ENCODE results near the gene VCL.

Gene VCL

GRCh38 chr10:74097776-74098175, 99.9 kb downstream of the VCL start:
- H3K36me3 ChIP-seq (ENCODE audit: control insufficient read depth in 2 of 2, insufficient read depth in 2 of 2, low read length in 2 of 2) = peaks cover 65 to 69% of the 10 kb centered on the region in 2 donors

GRCh38 chr10:74099420-74099819, 101.5 kb downstream of the VCL start:
- peaks cover 58 to 73% of the 10 kb centered on the region in 2 donors for H3K36me3 ChIP-seq (ENCODE audit: control insufficient read depth in 2 of 2, insufficient read depth in 2 of 2, low read length in 2 of 2)
- H3K9me3 ChIP-seq (ENCODE audit: control insufficient read depth in 2 of 2, low read length in 2 of 2) = no peaks in the 10 kb centered on the region
- H3K4me3 ChIP-seq (ENCODE audit: low read length in 2 of 2) = no peak overlapping the region
- no peak overlapping the region for H3K27ac ChIP-seq (ENCODE audit: low read depth in 2 of 2, low read length in 2 of 2)
- no peaks in the 10 kb centered on the region for H3K27me3 ChIP-seq (ENCODE audit: control insufficient read depth in 2 of 2, insufficient read depth in 2 of 2, low read length in 2 of 2)
- H3K4me1 ChIP-seq (ENCODE audit: control insufficient read depth in 2 of 2, insufficient read depth in 2 of 2, low read length in 2 of 2) = no peaks in the 10 kb centered on the region
- no peak overlapping the region for H3K9ac ChIP-seq (ENCODE audit: low read depth in 1 of 2, low read length in 2 of 2)

More at GRCh38 chr10:74097776-74098175, 99.9 kb downstream of the VCL start:
- no peak overlapping the region for H3K9ac ChIP-seq (ENCODE audit: low read depth in 1 of 2, low read length in 2 of 2)
- H3K27me3 ChIP-seq (ENCODE audit: control insufficient read depth in 2 of 2, insufficient read depth in 2 of 2, low read length in 2 of 2) = no peaks in the 10 kb centered on the region
- no peak overlapping the region for H3K27ac ChIP-seq (ENCODE audit: low read depth in 2 of 2, low read length in 2 of 2)
- H3K4me3 ChIP-seq (ENCODE audit: low read length in 2 of 2) = no peak overlapping the region
- H3K9me3 ChIP-seq (ENCODE audit: control insufficient read depth in 2 of 2, low read length in 2 of 2) = no peaks in the 10 kb centered on the region
- H3K4me1 ChIP-seq (ENCODE audit: control insufficient read depth in 2 of 2, insufficient read depth in 2 of 2, low read length in 2 of 2) = no peaks in the 10 kb centered on the region

GRCh38 chr10:74099836-74100235, 101.9 kb downstream of the VCL start:
- Histone ChIP-seq H3K27me3 (ENCODE audit: control insufficient read depth in 2 of 2, insufficient read depth in 2 of 2, low read length in 2 of 2) (no peaks in the 10 kb centered on the region), H3K4me3 (ENCODE audit: low read length in 2 of 2) (no peak overlapping the region), H3K9ac (ENCODE audit: low read depth in 1 of 2, low read length in 2 of 2) (no peak overlapping the region), H3K36me3 (ENCODE audit: control insufficient read depth in 2 of 2, insufficient read depth in 2 of 2, low read length in 2 of 2) (peaks cover 58 to 73% of the 10 kb centered on the region in 2 donors), H3K4me1 (ENCODE audit: control insufficient read depth in 2 of 2, insufficient read depth in 2 of 2, low read length in 2 of 2) (no peaks in the 10 kb centered on the region), H3K27ac (ENCODE audit: low read depth in 2 of 2, low read length in 2 of 2) (no peak overlapping the region), H3K9me3 (ENCODE audit: control insufficient read depth in 2 of 2, low read length in 2 of 2) (no peaks in the 10 kb centered on the region)

- H3K4me3 ChIP-seq (ENCODE audit: low read length in 2 of 2) = no peak overlapping the region
- H3K9ac ChIP-seq (ENCODE audit: low read depth in 1 of 2, low read length in 2 of 2) = no peak overlapping the region
- no peak overlapping the region for H3K27ac ChIP-seq (ENCODE audit: low read depth in 2 of 2, low read length in 2 of 2)
- no peaks in the 10 kb centered on the region for H3K4me1 ChIP-seq (ENCODE audit: control insufficient read depth in 2 of 2, insufficient read depth in 2 of 2, low read length in 2 of 2)
- H3K36me3 ChIP-seq (ENCODE audit: control insufficient read depth in 2 of 2, insufficient read depth in 2 of 2, low read length in 2 of 2) = peaks cover 53 to 67% of the 10 kb centered on the region in 2 donors
- H3K27me3 ChIP-seq (ENCODE audit: control insufficient read depth in 2 of 2, insufficient read depth in 2 of 2, low read length in 2 of 2) = no peaks in the 10 kb centered on the region
- no peaks in the 10 kb centered on the region for H3K9me3 ChIP-seq (ENCODE audit: control insufficient read depth in 2 of 2, low read length in 2 of 2)
Observed at GRCh38 chr10:74103560-74104258, 105.8 kb downstream of the VCL start.

- H3K4me3 ChIP-seq (ENCODE audit: low read length in 2 of 2) = no peak overlapping the region
- no peak overlapping the region for H3K9ac ChIP-seq (ENCODE audit: low read depth in 1 of 2, low read length in 2 of 2)
- peaks cover 54 to 67% of the 10 kb centered on the region in 2 donors for H3K36me3 ChIP-seq (ENCODE audit: control insufficient read depth in 2 of 2, insufficient read depth in 2 of 2, low read length in 2 of 2)
- no peak overlapping the region for H3K27ac ChIP-seq (ENCODE audit: low read depth in 2 of 2, low read length in 2 of 2)
- H3K4me1 ChIP-seq (ENCODE audit: control insufficient read depth in 2 of 2, insufficient read depth in 2 of 2, low read length in 2 of 2) = no peaks in the 10 kb centered on the region
- H3K9me3 ChIP-seq (ENCODE audit: control insufficient read depth in 2 of 2, low read length in 2 of 2) = no peaks in the 10 kb centered on the region
- H3K27me3 ChIP-seq (ENCODE audit: control insufficient read depth in 2 of 2, insufficient read depth in 2 of 2, low read length in 2 of 2) = no peaks in the 10 kb centered on the region
Observed at GRCh38 chr10:74104480-74104879, 106.6 kb downstream of the VCL start.

GRCh38 chr10:74104996-74105395, 107.1 kb downstream of the VCL start:
- Histone ChIP-seq H3K9ac (ENCODE audit: low read depth in 1 of 2, low read length in 2 of 2) (no peak overlapping the region), H3K27ac (ENCODE audit: low read depth in 2 of 2, low read length in 2 of 2) (no peak overlapping the region)

GRCh38 chr10:74107391-74107790, 109.5 kb downstream of the VCL start:
- Histone ChIP-seq H3K9ac (ENCODE audit: low read depth in 1 of 2, low read length in 2 of 2) (no peak overlapping the region), H3K4me3 (ENCODE audit: low read length in 2 of 2) (no peak overlapping the region), H3K27ac (ENCODE audit: low read depth in 2 of 2, low read length in 2 of 2) (no peak overlapping the region), H3K27me3 (ENCODE audit: control insufficient read depth in 2 of 2, insufficient read depth in 2 of 2, low read length in 2 of 2) (no peaks in the 10 kb centered on the region), H3K9me3 (ENCODE audit: control insufficient read depth in 2 of 2, low read length in 2 of 2) (no peaks in the 10 kb centered on the region), H3K4me1 (ENCODE audit: control insufficient read depth in 2 of 2, insufficient read depth in 2 of 2, low read length in 2 of 2) (no peaks in the 10 kb centered on the region), H3K36me3 (ENCODE audit: control insufficient read depth in 2 of 2, insufficient read depth in 2 of 2, low read length in 2 of 2) (peaks cover 71 to 83% of the 10 kb centered on the region in 2 donors)

More at GRCh38 chr10:74104996-74105395, 107.1 kb downstream of the VCL start:
- Histone ChIP-seq H3K4me3 (ENCODE audit: low read length in 2 of 2) (no peak overlapping the region), H3K4me1 (ENCODE audit: control insufficient read depth in 2 of 2, insufficient read depth in 2 of 2, low read length in 2 of 2) (no peaks in the 10 kb centered on the region), H3K27me3 (ENCODE audit: control insufficient read depth in 2 of 2, insufficient read depth in 2 of 2, low read length in 2 of 2) (no peaks in the 10 kb centered on the region), H3K36me3 (ENCODE audit: control insufficient read depth in 2 of 2, insufficient read depth in 2 of 2, low read length in 2 of 2) (peaks cover 53 to 69% of the 10 kb centered on the region in 2 donors), H3K9me3 (ENCODE audit: control insufficient read depth in 2 of 2, low read length in 2 of 2) (no peaks in the 10 kb centered on the region)

GRCh38 chr10:74109452-74109851, 111.5 kb downstream of the VCL start:
- no peak overlapping the region for H3K27ac ChIP-seq (ENCODE audit: low read depth in 2 of 2, low read length in 2 of 2)
- H3K4me1 ChIP-seq (ENCODE audit: control insufficient read depth in 2 of 2, insufficient read depth in 2 of 2, low read length in 2 of 2) = no peaks in the 10 kb centered on the region
- H3K27me3 ChIP-seq (ENCODE audit: control insufficient read depth in 2 of 2, insufficient read depth in 2 of 2, low read length in 2 of 2) = no peaks in the 10 kb centered on the region
- peaks cover 82 to 84% of the 10 kb centered on the region in 2 donors for H3K36me3 ChIP-seq (ENCODE audit: control insufficient read depth in 2 of 2, insufficient read depth in 2 of 2, low read length in 2 of 2)
- H3K9me3 ChIP-seq (ENCODE audit: control insufficient read depth in 2 of 2, low read length in 2 of 2) = no peaks in the 10 kb centered on the region
- H3K4me3 ChIP-seq (ENCODE audit: low read length in 2 of 2) = no peak overlapping the region
- H3K9ac ChIP-seq (ENCODE audit: low read depth in 1 of 2, low read length in 2 of 2) = no peak overlapping the region

- no peak overlapping the region for H3K4me3 ChIP-seq (ENCODE audit: low read length in 2 of 2)
Observed at GRCh38 chr10:74110120-74110519, 112.2 kb downstream of the VCL start.

GRCh38 chr10:74111799-74112198, 113.9 kb downstream of the VCL start:
- no peaks in the 10 kb centered on the region for H3K4me1 ChIP-seq (ENCODE audit: control insufficient read depth in 2 of 2, insufficient read depth in 2 of 2, low read length in 2 of 2)
- peaks cover 82 to 86% of the 10 kb centered on the region in 2 donors for H3K36me3 ChIP-seq (ENCODE audit: control insufficient read depth in 2 of 2, insufficient read depth in 2 of 2, low read length in 2 of 2)
- no peak overlapping the region for H3K27ac ChIP-seq (ENCODE audit: low read depth in 2 of 2, low read length in 2 of 2)
- no peaks in the 10 kb centered on the region for H3K9me3 ChIP-seq (ENCODE audit: control insufficient read depth in 2 of 2, low read length in 2 of 2)
- H3K27me3 ChIP-seq (ENCODE audit: control insufficient read depth in 2 of 2, insufficient read depth in 2 of 2, low read length in 2 of 2) = no peaks in the 10 kb centered on the region
- no peak overlapping the region for H3K9ac ChIP-seq (ENCODE audit: low read depth in 1 of 2, low read length in 2 of 2)
- H3K4me3 ChIP-seq (ENCODE audit: low read length in 2 of 2) = no peak overlapping the region

More at GRCh38 chr10:74110120-74110519, 112.2 kb downstream of the VCL start:
- no peaks in the 10 kb centered on the region for H3K4me1 ChIP-seq (ENCODE audit: control insufficient read depth in 2 of 2, insufficient read depth in 2 of 2, low read length in 2 of 2)
- no peak overlapping the region for H3K27ac ChIP-seq (ENCODE audit: low read depth in 2 of 2, low read length in 2 of 2)
- no peak overlapping the region for H3K9ac ChIP-seq (ENCODE audit: low read depth in 1 of 2, low read length in 2 of 2)
- H3K36me3 ChIP-seq (ENCODE audit: control insufficient read depth in 2 of 2, insufficient read depth in 2 of 2, low read length in 2 of 2) = peaks cover 83 to 84% of the 10 kb centered on the region in 2 donors
- H3K9me3 ChIP-seq (ENCODE audit: control insufficient read depth in 2 of 2, low read length in 2 of 2) = no peaks in the 10 kb centered on the region
- H3K27me3 ChIP-seq (ENCODE audit: control insufficient read depth in 2 of 2, insufficient read depth in 2 of 2, low read length in 2 of 2) = no peaks in the 10 kb centered on the region
